IPS DF 4.7 (cell line): ENCODE results near the gene SLC30A2.

Source experiments
- DNase-seq: peaks from one replicate; pipeline ENCODE4 v3.0.0-alpha.2; 2013; ENCODE audit warnings: low spot score; ENCODE audit errors: extremely low read depth

SLC30A2 gene

DNA sequence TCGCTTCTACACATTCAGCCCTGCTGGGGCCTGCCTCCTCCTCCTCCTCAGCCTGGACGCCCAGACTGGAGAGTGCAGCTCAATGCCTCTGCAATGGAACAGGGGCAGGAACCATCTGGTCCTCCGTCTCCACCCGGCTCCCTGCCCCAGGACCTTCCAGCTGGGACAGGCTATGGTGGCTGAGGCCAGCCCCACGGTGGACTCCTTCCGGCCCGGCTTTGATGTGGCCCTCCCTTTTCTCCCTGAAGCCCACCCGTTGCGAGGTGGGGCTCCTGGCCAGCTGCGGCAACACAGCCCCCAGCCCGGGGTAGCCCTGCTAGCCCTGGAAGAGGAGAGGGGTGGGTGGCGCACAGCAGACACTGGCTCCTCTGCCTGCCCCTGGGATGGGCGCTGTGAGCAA lies 22.9 kb downstream of the SLC30A2 start:
- DNase-seq: no peak

DNA sequence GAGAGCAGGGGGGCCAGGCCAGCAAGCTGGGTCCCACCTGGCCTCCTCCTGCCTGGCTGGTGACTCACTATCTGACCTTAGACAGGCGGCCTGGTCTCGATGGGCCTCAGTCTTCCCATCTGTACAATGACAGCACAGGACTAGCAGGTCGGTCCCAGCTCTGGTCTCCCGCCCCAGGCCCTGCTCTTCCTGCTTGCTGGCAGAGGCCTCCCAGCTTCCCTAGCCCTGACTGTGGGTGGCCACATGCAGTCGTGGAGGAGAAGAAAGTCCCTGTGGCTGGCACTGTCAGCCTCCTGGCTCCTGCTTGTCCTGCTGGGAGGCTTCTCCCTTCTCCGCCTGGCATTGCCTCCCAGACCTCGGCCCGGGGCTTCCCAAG lies 23.5 kb downstream of the SLC30A2 start:
- no peak for DNase-seq

DNA sequence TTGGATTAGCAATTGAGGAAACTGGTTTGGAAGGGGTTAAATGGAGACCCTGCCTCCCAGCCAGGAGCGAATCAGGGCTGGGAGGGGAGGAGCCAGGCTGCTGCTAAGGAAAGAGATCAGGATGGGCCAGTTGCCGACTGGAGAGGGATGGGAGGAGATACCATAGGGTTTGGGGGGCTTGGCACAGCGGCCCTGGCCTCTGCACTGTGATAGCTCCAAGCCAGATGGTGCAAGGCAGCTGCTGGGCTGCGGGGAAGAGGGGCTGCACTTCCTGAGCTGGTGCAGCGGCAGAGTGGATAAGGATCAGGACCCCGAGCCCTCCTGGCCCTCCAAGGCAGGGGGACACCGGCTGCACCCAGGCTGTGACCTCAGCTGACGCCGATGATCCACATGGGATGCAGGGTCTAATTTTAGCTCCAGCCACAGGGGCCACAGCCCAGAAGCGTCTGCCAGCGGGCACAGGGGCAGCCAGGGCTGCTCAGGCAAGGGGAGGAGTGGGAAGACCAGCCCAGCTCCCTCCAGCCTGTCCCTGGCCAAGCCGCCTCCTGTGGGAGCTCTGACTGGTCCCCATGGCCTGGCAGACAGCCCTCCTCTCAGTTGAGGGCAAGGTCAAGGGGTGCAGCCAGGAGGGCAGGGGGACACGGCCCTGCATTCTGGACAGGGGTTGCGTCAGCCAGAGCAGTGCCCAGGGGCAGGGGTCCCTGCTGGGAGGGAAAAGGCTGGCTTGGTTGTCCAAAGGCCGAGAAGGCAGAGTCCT lies 24.1 kb downstream of the SLC30A2 start, which contains the start of gene EXTL1:
EXTL1 (plus strand) TSS at position 129 of the 757 bp plus-strand sequence. CDS start 872 bp downstream, outside the sequence.
- DNase-seq: no peak

DNA sequence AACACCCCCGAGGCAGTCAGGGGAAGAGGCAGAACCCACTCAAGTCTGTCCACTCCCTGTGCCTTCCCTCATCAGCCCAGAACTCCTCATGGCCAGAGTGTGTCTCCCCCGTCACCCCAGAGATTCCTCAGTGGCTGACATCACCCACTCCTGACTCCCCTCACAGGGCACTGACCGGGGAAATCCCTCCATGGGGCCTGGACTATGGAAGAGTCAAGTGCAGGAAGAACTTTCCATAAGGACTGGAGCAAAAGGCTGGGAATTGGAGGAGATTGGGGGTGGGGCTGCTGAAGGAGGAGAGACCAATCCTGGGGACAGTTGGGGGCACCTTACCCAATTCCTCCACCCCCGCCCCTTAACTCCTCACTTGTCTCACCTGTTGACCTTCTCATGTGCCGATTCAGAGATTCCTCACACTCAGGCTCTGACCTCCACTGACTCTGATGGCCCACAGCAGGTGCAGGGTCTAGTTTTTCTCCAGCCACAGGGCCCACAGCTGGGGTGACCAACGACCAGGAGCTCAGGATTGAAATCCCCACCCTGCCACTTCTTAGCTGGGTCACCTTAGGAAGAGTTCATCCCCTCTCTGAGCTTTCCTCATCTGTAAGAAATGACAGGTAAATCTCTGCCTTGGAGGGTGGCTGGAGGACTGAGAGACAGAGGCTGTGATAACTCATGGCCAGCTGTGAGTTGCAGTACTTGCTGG lies 24.8 kb downstream of the SLC30A2 start:
- DNase-seq: no peak

DNA sequence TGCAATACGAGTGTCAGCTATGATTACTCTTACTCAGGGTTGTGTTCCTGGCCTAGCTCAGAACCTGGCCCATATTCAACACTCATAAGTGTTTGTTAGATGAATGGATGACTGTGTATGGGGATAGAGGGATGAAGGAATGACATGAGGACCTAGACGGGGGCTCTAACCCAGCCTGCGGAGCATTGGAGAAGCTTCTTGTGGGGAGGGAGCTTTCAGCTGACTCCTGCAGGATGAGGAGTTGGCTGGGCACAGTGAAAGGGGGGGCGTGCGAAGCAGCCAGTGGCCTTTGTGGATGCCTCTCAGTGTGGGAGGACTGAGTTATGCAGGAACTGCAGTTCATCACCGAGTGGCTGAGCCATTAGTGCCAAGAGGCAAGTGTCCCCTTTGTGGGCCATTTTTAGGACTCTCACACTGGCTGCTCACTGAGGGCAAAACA lies 25.6 kb downstream of the SLC30A2 start:
- no peak for DNase-seq

DNA sequence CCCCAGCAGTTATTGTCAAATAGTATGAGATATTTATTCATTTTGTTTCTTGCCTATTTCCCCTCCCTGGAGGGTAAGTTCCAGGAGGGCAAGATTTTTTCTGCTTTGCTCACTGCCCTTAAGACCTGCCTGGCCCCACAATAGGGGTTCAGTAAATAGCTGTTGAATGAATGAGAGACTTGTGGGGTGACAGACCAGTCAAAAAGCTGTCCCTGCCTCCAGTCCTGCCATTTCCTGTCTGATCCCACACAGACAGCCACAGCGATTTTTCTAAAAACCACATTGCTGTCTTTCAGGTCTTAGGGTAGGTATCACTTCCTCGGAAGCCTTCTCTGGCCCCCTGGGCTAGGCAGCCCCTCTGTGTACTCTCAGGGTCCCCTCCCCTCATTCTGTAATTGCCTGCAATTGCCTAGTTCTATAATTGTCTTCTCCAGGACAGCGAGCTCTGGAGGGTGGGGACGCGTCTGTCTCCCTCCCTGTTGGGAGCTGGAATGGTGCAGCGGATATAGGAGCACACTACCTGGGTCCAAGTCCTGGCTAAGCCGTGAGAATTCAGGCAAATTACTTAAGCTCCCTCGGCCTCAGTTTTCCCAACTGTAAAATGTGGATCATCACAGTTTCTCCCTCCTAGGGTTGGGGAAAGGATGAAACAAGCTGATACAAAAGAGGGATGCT lies 26.1 kb downstream of the SLC30A2 start:
- no peak for DNase-seq

DNA sequence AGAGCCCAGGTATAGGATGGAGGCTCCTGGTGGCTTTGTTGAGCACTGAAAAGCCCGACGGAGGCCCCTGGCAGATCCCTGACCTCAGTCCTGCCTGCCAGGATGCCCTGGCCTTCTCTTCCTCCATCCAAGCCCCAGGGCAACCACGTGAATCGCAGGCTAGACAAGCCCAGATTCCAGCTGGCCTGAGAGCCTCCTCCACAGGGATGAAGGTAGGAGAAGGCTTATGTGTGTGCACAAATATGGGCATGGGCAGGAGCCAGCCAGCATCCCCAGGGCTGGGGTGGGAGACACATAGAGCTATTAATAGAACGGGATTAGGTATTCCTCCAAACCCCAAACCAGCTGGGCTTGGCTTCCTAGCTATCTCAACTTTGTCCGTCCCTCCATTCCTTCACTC lies 28.3 kb downstream of the SLC30A2 start:
- DNase-seq: no peak

DNA sequence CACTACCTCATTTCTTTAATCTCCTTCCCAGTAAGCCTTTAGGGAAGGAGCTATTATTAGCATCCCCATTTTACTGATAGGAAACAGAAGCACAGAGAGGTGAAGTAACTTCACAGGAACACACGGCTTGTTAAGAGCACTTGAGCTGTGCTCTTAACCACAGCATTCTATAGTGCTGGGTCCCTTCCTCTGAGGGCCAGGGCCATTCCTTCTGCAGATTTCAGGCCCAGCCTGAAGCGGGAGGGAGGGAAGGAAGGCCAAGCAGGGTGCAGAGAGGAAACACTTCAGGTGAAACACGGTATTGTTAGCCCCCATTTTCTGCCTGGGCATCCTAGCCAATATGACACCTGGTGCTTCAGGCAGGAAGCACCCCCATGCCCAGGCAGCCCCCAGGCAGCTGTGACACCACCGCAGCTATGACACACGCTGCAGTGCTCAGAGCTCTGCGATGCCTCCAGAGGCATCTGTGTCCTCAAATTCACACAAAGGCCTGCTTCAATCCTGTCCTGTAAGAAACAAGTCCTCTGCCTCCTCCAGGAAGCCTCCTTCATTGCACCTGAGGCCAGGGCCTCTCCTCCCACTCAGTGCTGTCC lies 28.9 kb downstream of the SLC30A2 start:
- DNase-seq: no peak

DNA sequence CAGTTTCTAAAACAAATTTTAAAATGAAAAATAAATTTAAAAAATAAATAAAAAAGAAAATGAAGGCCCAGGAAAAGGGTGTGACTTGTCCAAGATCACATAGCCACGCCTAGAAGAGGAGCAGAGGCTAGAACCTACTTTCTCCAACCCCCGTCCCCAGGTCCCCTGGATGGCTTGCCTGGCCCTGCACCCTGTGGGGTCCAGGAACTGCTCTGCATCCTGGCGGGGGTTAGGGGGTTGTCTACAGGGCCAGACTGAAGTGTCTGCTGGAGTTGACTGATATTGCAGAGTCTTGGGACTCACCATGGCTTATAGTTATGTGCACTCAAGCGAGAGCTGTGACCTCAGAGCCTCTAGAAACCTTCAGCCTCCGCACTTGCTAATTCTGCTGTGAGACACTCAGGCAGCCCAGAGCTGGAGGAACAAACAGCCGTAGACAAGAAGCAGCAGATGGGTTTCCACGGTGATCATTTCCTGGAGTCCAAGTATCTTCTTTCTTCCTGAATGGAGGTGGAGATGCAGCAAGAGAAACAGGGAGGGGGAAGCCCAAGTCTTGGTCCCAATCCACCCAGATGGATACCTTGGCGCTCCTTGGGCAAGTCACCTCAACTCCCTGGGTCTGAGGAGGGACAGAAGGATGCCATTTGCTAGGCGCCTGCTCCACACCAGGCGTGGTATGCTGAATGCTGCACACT lies 29.5 kb downstream of the SLC30A2 start:
- DNase-seq: no peak

DNA sequence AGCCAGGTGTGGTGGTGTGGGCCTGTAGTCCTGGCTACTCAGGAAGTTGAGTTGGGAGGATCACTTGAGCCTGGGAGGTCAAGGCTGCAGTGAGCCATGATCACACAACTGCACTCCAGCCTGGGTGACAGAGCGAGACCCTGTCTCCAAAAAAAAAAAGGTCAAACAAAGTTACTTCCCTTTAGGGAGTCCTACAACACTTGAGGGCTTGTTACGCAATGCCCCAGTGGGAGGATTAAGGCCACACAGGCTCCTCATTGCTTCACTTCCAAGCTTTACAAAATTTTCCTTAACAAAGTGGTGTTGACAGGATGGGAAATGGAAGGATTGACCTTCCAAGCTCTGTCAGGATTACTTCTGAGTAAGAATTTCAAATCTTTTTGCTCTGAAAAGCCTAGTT lies 30.6 kb downstream of the SLC30A2 start:
- no peak for DNase-seq

DNA sequence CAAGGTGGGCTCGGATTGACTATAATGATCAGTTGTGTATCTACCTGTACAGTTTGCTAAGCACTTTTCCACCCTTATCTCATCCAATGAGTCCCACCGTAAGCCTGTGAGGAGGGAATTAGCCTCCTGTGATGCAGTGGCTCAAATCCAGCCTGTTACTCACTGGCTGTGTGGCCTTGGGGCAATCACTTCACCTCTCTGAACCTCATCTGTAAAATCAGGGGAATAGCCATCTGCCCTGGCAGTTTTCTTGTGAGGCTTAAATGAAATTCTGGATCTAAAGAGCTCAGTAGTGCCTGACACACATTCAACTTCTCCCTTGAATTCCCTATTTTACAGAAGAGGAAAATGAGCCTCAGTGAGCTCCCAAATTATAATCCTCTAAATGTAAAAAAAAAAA lies 31.7 kb downstream of the SLC30A2 start:
- DNase-seq: no peak

DNA sequence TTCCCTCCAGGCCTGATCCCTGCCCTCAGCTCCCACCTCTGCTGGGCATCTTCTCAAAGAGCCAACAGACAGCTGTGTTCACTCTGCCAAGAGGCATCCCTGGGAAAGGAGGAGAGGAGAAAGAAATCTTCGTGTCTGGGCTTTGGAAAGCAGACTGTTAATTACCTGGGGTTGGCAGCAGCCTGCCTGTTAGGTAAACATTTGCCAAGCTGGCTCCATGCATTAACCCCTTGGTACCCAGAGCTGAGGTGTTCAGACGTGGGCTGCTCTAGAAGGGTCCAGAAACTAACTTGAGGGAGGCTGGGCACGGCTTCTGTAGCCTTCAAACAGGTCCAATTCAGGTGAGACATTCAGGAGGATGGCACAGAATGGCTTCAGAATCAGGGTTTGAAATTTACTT lies 33.1 kb downstream of the SLC30A2 start:
- DNase-seq: no peak

DNA sequence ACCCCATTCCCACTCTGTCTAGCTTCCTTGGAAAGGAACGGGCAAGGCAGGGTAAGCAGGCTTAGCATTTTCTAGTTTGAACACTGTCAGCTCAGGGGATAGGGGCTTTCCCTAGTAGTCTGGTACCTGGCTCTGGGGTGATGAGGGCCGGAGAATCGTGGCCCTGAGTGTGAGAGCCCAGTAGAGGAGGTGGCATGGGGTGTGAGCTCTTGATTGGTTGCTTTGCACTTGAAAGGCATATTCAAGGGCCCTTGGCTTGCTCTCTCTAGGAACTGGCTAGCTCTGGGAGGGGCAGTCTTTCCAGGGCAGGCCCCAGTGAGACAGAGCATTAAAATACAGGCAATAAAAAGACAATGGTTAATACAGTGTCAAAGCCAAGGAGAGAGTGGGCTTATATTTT lies 35.1 kb downstream of the SLC30A2 start:
- no peak for DNase-seq

DNA sequence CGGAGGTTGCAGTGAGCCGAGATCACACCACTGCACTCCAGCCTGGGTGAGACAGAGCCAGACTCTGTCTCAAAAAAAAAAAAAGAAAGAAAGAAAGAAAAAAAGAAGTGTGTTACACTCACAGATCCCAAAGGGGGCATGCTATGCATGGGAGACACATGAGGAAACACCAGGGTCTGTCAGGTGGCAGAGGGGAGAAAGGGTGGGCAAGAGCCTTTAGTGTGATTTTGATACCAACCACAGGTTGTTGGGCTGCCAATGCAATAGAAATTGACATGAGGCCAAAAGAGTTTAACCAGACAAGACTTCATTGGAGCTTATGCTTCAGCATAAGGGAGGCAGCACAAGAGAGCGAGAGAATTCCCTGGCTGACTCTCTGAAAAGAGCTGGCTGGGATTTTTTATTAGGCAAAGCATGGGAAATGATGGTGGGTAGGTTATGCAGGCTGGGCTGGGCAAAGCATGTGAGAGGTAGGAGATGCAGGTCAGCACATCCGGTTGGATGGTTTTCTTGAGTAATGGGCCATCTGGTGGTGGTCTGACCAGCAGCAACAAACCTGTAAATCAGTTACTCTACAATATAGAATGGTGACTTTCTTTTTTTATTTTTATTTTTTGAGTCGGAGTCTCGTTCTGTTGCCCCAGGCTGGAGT lies 36.0 kb downstream of the SLC30A2 start:
- DNase-seq: no peak

DNA sequence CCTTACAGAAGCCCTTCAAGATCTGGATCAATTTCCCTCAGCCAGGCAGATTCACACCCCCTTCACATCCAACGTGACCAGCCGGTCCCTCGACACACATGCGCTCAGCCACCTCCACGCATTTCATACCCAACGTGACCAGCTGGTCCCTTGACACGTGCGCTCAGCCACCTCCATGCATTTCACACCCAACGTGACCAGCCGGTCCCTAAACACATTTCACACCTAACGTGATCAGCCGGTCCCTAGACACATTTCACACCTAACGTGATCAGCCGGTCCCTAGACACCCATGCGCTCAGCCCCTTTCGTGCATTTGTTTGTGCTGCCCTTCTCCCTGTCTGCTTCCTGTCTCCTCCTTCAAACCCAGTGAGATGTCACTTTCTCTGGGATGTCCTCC lies 39.2 kb downstream of the SLC30A2 start:
- no peak for DNase-seq

DNA sequence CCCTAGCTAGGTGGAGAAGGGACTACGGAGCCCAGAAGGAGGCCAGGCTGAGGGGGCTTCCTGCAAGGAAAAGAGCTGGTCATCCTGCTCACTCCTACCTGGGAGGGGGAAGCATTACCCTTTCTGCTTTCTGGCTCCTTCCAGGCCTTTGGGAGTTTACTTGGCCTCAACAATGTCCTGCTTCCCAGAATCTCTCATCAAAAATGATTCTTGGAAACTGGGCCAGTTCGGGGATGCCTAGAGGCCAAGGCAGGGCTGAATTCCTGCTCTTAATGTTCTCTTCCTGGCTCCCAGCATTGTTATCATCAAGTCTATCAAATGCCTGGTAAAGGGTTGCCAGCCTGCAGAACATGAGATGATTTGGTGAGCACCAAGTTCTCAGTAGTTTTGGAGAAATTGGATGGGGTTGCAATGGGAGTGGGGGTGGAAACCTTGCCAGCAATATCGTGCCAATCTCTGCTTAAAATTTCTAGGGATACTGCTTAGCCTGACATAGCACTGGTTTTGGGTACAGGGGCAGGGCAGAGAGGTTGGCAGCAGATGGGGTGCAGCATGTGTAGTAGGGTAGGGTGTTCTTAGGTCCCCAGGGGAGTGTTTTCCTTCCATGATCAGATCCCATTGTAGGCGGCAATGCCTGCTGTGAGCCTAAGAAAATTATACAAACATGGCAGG lies 40.3 kb downstream of the SLC30A2 start:
- DNase-seq: no peak

DNA sequence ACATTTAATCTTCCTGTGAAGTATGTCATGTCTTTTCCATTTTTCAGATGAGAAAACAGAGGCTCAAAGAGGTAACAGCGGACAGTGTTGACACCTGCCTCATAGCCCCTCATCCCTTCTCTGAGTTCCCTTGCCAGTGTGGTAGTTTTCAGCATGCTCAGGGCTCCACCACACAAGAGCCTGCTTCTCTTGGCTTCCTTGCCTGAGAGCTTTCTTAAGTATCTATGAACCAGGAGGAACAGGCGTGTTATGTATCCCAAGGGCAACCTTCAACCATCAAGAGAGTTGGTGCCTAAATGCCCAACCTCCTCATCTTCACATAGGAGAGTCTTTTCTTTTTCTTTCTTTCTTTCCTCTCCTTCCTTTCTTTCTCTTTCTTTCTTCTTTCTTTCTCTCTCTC lies 42.2 kb downstream of the SLC30A2 start:
- DNase-seq: no peak

DNA sequence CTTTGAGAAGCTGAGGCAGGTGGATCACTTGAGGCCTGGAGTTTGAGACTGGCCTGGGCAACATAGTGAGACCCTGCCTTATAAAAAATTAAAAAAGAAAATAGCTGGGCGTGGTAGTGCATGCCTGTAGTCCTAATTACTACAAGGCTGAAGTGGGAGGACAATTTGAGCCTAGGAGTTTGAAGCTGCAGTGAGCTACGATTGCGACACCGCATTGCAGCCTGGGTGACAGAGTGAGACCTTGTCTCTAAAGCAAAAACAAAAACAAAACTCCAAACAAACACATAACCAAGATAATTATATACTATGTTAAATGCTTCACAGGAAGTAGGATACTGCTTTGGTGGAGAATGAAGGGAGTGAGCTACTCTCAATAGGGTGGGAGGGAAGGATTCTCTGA lies 42.7 kb downstream of the SLC30A2 start:
- DNase-seq: no peak

DNA sequence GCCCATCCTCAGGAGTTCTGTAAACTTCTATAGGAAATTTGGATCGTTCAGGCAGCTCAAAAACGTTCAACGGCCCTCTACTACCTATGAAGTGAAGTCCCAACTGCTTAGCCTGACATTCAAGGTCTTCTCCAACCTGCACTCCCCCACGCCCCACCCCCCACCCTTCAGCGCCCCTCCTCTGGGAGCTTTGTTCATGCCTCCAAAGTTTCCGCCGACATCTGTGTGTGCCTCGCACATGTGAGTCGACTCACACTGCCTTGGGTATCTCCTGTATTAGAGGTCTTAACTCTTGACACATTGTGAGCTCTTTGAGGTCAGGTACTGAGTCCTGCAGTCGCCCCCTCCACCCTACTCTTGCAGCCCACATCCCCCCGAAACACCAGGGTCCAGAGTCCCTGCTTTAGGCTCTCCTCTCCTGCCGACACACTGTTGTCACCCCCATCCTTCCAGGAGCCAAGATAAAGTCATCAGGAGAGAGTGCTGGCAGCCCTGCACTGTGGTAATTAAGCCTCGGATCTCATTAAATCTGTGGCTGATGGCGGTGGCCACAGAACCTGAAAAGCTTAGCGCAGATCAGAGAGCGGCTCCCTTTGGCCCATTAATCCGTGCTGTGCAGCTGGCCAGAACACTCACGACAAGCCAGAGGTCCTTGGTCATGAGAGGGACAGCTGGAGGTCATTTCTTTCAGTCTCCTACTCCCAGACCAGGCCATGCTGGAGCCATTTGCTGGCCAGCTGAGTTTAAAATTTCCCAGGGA lies 46.7 kb downstream of the SLC30A2 start:
- DNase-seq: no peak
